Activated T-cell treated with anti-CD3 and anti-CD28 coated beads, Interleukin-2, amount 50 U/mL, for 24 hours (primary cell): Measurements from ENCODE around the gene ADCY3.

Experiments
- DNase-seq: peaks from one replicate; pipeline ENCODE4 v3.0.0-alpha.2; 2020
- H3K27ac Mint-ChIP-seq: 2 replicates; pipeline ENCODE4 v1.8.0; 2020; ENCODE audit warnings: mild to moderate bottlenecking, mixed read lengths
- H3K27me3 Mint-ChIP-seq: 2 replicates; pipeline ENCODE4 v1.8.0; 2020; ENCODE audit warnings: mixed read lengths
- H3K36me3 Mint-ChIP-seq: 2 replicates; pipeline ENCODE4 v1.8.0; 2020; ENCODE audit warnings: low read depth, mixed read lengths
- H3K4me1 Mint-ChIP-seq: 2 replicates; pipeline ENCODE4 v1.8.0; 2020; ENCODE audit warnings: low read depth, mixed read lengths
- H3K4me3 Mint-ChIP-seq: 2 replicates; pipeline ENCODE4 v1.8.0; 2020; ENCODE audit warnings: mild to moderate bottlenecking, moderate library complexity, mixed read lengths
- H3K9me3 Mint-ChIP-seq: 2 replicates; pipeline ENCODE4 v1.8.0; 2020; ENCODE audit warnings: mixed read lengths

ADCY3 gene

GRCh38 chr2:24919037-24919505 lies 966 bp downstream of the ADCY3 start:
- Mint-ChIP-seq H3K9me3 (no peaks in the 10 kb centered on the region), H3K27ac (peak overlapping the region; percentile 96), H3K4me3 (peak overlapping the region; percentile 96), H3K36me3 (peaks cover 52% of the 10 kb centered on the region), H3K4me1 (peaks cover 39% of the 10 kb centered on the region), H3K27me3 (no peaks in the 10 kb centered on the region)
- peak; percentile 71 for DNase-seq

- H3K4me1 Mint-ChIP-seq: peaks cover 39% of the 10 kb centered on the region
- peaks cover 58% of the 10 kb centered on the region for H3K36me3 Mint-ChIP-seq
- peak overlapping the region; percentile 96 for H3K27ac Mint-ChIP-seq
- DNase-seq: no peak
- H3K27me3 Mint-ChIP-seq: no peaks in the 10 kb centered on the region
- H3K4me3 Mint-ChIP-seq: peak overlapping the region; percentile 96
- no peaks in the 10 kb centered on the region for H3K9me3 Mint-ChIP-seq
These were observed 1.6 kb downstream of the ADCY3 start for GRCh38 chr2:24918326-24919036.

GRCh38 chr2:24917731-24918325 lies 2.2 kb downstream of the ADCY3 start:
- Mint-ChIP-seq H3K27me3 (no peaks in the 10 kb centered on the region), H3K36me3 (peaks cover 64% of the 10 kb centered on the region), H3K27ac (no peak overlapping the region), H3K4me1 (peaks cover 39% of the 10 kb centered on the region), H3K4me3 (peak overlapping the region; percentile 96), H3K9me3 (no peaks in the 10 kb centered on the region)
- DNase-seq: no peak

- H3K36me3 Mint-ChIP-seq: peaks cover 70% of the 10 kb centered on the region
- H3K4me3 Mint-ChIP-seq: peak overlapping the region; percentile 96
These were observed 3.0 kb downstream of the ADCY3 start for GRCh38 chr2:24917086-24917485.

GRCh38 chr2:24915796-24916195 lies 4.2 kb downstream of the ADCY3 start:
- Mint-ChIP-seq H3K27me3 (no peaks in the 10 kb centered on the region), H3K36me3 (peaks cover 81% of the 10 kb centered on the region), H3K4me3 (no peak overlapping the region), H3K9me3 (no peaks in the 10 kb centered on the region), H3K27ac (no peak overlapping the region), H3K4me1 (peaks cover 35% of the 10 kb centered on the region)
- no peak for DNase-seq

More at GRCh38 chr2:24917086-24917485, 3.0 kb downstream of the ADCY3 start:
- no peaks in the 10 kb centered on the region for H3K27me3 Mint-ChIP-seq
- peak; percentile 47 for DNase-seq
- no peaks in the 10 kb centered on the region for H3K9me3 Mint-ChIP-seq
- peak overlapping the region; percentile 8 for H3K27ac Mint-ChIP-seq
- peaks cover 39% of the 10 kb centered on the region for H3K4me1 Mint-ChIP-seq

- no peak for DNase-seq
- H3K4me1 Mint-ChIP-seq: peaks cover 32% of the 10 kb centered on the region
- no peaks in the 10 kb centered on the region for H3K27me3 Mint-ChIP-seq
- H3K36me3 Mint-ChIP-seq: peaks cover 87% of the 10 kb centered on the region
- no peak overlapping the region for H3K27ac Mint-ChIP-seq
- H3K4me3 Mint-ChIP-seq: no peak overlapping the region
- no peaks in the 10 kb centered on the region for H3K9me3 Mint-ChIP-seq
These were observed 4.9 kb downstream of the ADCY3 start for GRCh38 chr2:24915175-24915574.

GRCh38 chr2:24914713-24915112 lies 5.3 kb downstream of the ADCY3 start:
- no peaks in the 10 kb centered on the region for H3K9me3 Mint-ChIP-seq
- DNase-seq: no peak
- no peaks in the 10 kb centered on the region for H3K27me3 Mint-ChIP-seq
- no peak overlapping the region for H3K4me3 Mint-ChIP-seq
- H3K4me1 Mint-ChIP-seq: peaks cover 32% of the 10 kb centered on the region
- H3K27ac Mint-ChIP-seq: no peak overlapping the region
- peaks cover 92% of the 10 kb centered on the region for H3K36me3 Mint-ChIP-seq

- peaks cover 93% of the 10 kb centered on the region for H3K36me3 Mint-ChIP-seq
- H3K27ac Mint-ChIP-seq: no peak overlapping the region
- no peaks in the 10 kb centered on the region for H3K9me3 Mint-ChIP-seq
- H3K27me3 Mint-ChIP-seq: no peaks in the 10 kb centered on the region
- DNase-seq: no peak
- H3K4me1 Mint-ChIP-seq: peaks cover 30% of the 10 kb centered on the region
- no peak overlapping the region for H3K4me3 Mint-ChIP-seq
These were observed 6.1 kb downstream of the ADCY3 start for GRCh38 chr2:24913911-24914310.

- Mint-ChIP-seq H3K27ac (no peak overlapping the region), H3K4me3 (no peak overlapping the region), H3K27me3 (no peaks in the 10 kb centered on the region), H3K9me3 (no peaks in the 10 kb centered on the region), H3K4me1 (peaks cover 25% of the 10 kb centered on the region), H3K36me3 (peaks cover 93% of the 10 kb centered on the region)
- DNase-seq: no peak
These were observed 7.1 kb downstream of the ADCY3 start for GRCh38 chr2:24912986-24913385.

GRCh38 chr2:24912523-24912922 lies 7.5 kb downstream of the ADCY3 start:
- no peak overlapping the region for H3K27ac Mint-ChIP-seq
- H3K27me3 Mint-ChIP-seq: no peaks in the 10 kb centered on the region
- peaks cover 21% of the 10 kb centered on the region for H3K4me1 Mint-ChIP-seq
- DNase-seq: no peak
- no peaks in the 10 kb centered on the region for H3K9me3 Mint-ChIP-seq
- peaks cover 88% of the 10 kb centered on the region for H3K36me3 Mint-ChIP-seq
- no peak overlapping the region for H3K4me3 Mint-ChIP-seq

- peaks cover 15% of the 10 kb centered on the region for H3K4me1 Mint-ChIP-seq
- H3K36me3 Mint-ChIP-seq: peaks cover 83% of the 10 kb centered on the region
- no peak overlapping the region for H3K4me3 Mint-ChIP-seq
- H3K9me3 Mint-ChIP-seq: no peaks in the 10 kb centered on the region
- no peaks in the 10 kb centered on the region for H3K27me3 Mint-ChIP-seq
- DNase-seq: no peak
- H3K27ac Mint-ChIP-seq: no peak overlapping the region
These were observed 9.8 kb downstream of the ADCY3 start for GRCh38 chr2:24910245-24910644.

GRCh38 chr2:24909555-24910177 lies 10.4 kb downstream of the ADCY3 start:
- DNase-seq: no peak

GRCh38 chr2:24908461-24908901 lies 11.6 kb downstream of the ADCY3 start:
- Mint-ChIP-seq H3K9me3 (no peaks in the 10 kb centered on the region), H3K4me1 (peaks cover 11% of the 10 kb centered on the region), H3K4me3 (no peak overlapping the region), H3K27me3 (no peaks in the 10 kb centered on the region), H3K36me3 (peaks cover 77% of the 10 kb centered on the region), H3K27ac (no peak overlapping the region)
- no peak for DNase-seq

More at GRCh38 chr2:24909555-24910177, 10.4 kb downstream of the ADCY3 start:
- Mint-ChIP-seq H3K9me3 (no peaks in the 10 kb centered on the region), H3K4me1 (peaks cover 11% of the 10 kb centered on the region), H3K27ac (no peak overlapping the region), H3K36me3 (peaks cover 82% of the 10 kb centered on the region), H3K27me3 (no peaks in the 10 kb centered on the region), H3K4me3 (no peak overlapping the region)

GRCh38 chr2:24907116-24907515 lies 12.9 kb downstream of the ADCY3 start:
- Mint-ChIP-seq H3K27me3 (no peaks in the 10 kb centered on the region), H3K9me3 (no peaks in the 10 kb centered on the region), H3K4me1 (peaks cover 11% of the 10 kb centered on the region), H3K27ac (no peak overlapping the region), H3K36me3 (peaks cover 79% of the 10 kb centered on the region), H3K4me3 (no peak overlapping the region)
- no peak for DNase-seq

- no peak for DNase-seq
- H3K4me3 Mint-ChIP-seq: no peak overlapping the region
- peaks cover 76% of the 10 kb centered on the region for H3K36me3 Mint-ChIP-seq
- peaks cover 11% of the 10 kb centered on the region for H3K4me1 Mint-ChIP-seq
- H3K27me3 Mint-ChIP-seq: no peaks in the 10 kb centered on the region
- no peaks in the 10 kb centered on the region for H3K9me3 Mint-ChIP-seq
- no peak overlapping the region for H3K27ac Mint-ChIP-seq
These were observed 13.6 kb downstream of the ADCY3 start for GRCh38 chr2:24906466-24906865.
